Vagina (tissue), 2 donors: ENCODE measurements around the gene KPNA5. TPM values are rescaled to one million over a fixed set of nuclear protein-coding genes. Genes with fewer than 3 reads are reported as not detected.

ENCODE experiments used
- DNase-seq, 2 donors: peaks; one replicate each; pipeline ENCODE4 v3.0.0-alpha.2; 2017; ENCODE audit errors: extremely low spot score in 2 of 2
- H3K27ac ChIP-seq: fragments of 200-600 bp; sonication (generic); one replicate; pipeline ENCODE4 v1.5.1; 2019
- H3K27me3 ChIP-seq: fragments of 200-600 bp; sonication (generic); one replicate; pipeline ENCODE4 v1.5.1; 2019
- H3K36me3 ChIP-seq, 2 donors: fragments of 200-600 bp; sonication (generic); one replicate each; pipeline ENCODE4 v1.5.1; 2017 to 2019
- H3K4me1 ChIP-seq: fragments of 200-600 bp; sonication (generic); one replicate; pipeline ENCODE4 v1.5.1; 2019
- H3K4me3 ChIP-seq, 2 donors: fragments of 200-600 bp; sonication (generic); 1 replicate in 1 of 2; 2 replicates in 1 of 2; pipeline ENCODE4 v1.5.1; 2016 to 2019
- H3K9me3 ChIP-seq: fragments of 200-600 bp; sonication (generic); one replicate; pipeline ENCODE4 v1.5.1; 2019
- POLR2A ChIP-seq, 2 donors: fragments of 450-650 bp; IDR thresholded peaks; one replicate each; pipeline ENCODE4 v1.6.1; 2017; ENCODE audit warnings: antibody characterized with exemption in 2 of 2, mild to moderate bottlenecking in 2 of 2, moderate library complexity in 2 of 2
- POLR2AphosphoS5 ChIP-seq, 2 donors: sonication (generic); formaldehyde crosslinking; IDR thresholded peaks; one replicate each; pipeline ENCODE4 v1.9.0; 2017; ENCODE audit warnings: antibody characterized with exemption in 2 of 2, mild to moderate bottlenecking in 2 of 2, low read depth in 1 of 2; ENCODE audit not compliant: insufficient read depth in 1 of 2
- intact Hi-C: fragments of 100-400 bp; cut with DNase I; formaldehyde crosslinking; loops from one replicate; pipeline ENCODE4 v1.15.1; 2023
- total RNA-seq: library from RNA; depleted of rRNA; stranded (reverse); fragments of >200 nt; gene quantifications from one replicate; pipeline ENCODE4 v1.2.3, GENCODE V29; 2016
- TF ChIP-seq, protein P1 (sequence below), 3 experiments: fragments of 450-650 bp in 2 of 3; fragments of 200-600 bp in 1 of 3; sonication (generic) in 1 of 3; IDR thresholded peaks; one replicate each; pipeline ENCODE4 v1.5.1; 2017 to 2019; ENCODE audit warnings: antibody characterized with exemption in 3 of 3, mild to moderate bottlenecking in 2 of 3, moderate library complexity in 2 of 3

KPNA5 gene
- total RNA-seq, 1 donor from 2014 or later = 7.9 TPM

GRCh38 chr6:116762235-116762634, 81.2 kb downstream of the KPNA5 start:
- no peak for DNase-seq
- peaks cover 6% of the 10 kb centered on the region for H3K27me3 ChIP-seq
- H3K9me3 ChIP-seq = no peaks in the 10 kb centered on the region
- H3K4me1 ChIP-seq = peaks cover 16% of the 10 kb centered on the region
- no peak overlapping the region for H3K27ac ChIP-seq
- no peak overlapping the region for H3K4me3 ChIP-seq
- intact Hi-C loops = no loop called here
- TF ChIP-seq POLR2A (IDR thresholded peaks at IDR 0.05) = no peak
- no peak for TF ChIP-seq POLR2AphosphoS5 (IDR thresholded peaks at IDR 0.05; ENCODE audit: insufficient read depth in 1 of 2, low read depth in 1 of 2)
- TF ChIP-seq, protein P1, sequence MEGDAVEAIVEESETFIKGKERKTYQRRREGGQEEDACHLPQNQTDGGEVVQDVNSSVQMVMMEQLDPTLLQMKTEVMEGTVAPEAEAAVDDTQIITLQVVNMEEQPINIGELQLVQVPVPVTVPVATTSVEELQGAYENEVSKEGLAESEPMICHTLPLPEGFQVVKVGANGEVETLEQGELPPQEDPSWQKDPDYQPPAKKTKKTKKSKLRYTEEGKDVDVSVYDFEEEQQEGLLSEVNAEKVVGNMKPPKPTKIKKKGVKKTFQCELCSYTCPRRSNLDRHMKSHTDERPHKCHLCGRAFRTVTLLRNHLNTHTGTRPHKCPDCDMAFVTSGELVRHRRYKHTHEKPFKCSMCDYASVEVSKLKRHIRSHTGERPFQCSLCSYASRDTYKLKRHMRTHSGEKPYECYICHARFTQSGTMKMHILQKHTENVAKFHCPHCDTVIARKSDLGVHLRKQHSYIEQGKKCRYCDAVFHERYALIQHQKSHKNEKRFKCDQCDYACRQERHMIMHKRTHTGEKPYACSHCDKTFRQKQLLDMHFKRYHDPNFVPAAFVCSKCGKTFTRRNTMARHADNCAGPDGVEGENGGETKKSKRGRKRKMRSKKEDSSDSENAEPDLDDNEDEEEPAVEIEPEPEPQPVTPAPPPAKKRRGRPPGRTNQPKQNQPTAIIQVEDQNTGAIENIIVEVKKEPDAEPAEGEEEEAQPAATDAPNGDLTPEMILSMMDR (IDR thresholded peaks at IDR 0.05) = no peak
- H3K36me3 ChIP-seq = no peaks in the 10 kb centered on the region

GRCh38 chr6:116763048-116763447, 82.0 kb downstream of the KPNA5 start:
- no peak for DNase-seq
- peaks cover 6% of the 10 kb centered on the region for H3K27me3 ChIP-seq
- H3K4me1 ChIP-seq = peaks cover 16% of the 10 kb centered on the region
- no peak overlapping the region for H3K4me3 ChIP-seq
- no peaks in the 10 kb centered on the region for H3K9me3 ChIP-seq
- intact Hi-C loops = no loop called here
- H3K27ac ChIP-seq = no peak overlapping the region
- no peaks in the 10 kb centered on the region for H3K36me3 ChIP-seq
- TF ChIP-seq, protein P1 (IDR thresholded peaks at IDR 0.05) = no peak
- TF ChIP-seq POLR2A (IDR thresholded peaks at IDR 0.05) (no peak), POLR2AphosphoS5 (IDR thresholded peaks at IDR 0.05; ENCODE audit: insufficient read depth in 1 of 2, low read depth in 1 of 2) (no peak)

- peak overlapping the region; percentile 86 for H3K27ac ChIP-seq
- DNase-seq = no peak
- peak overlapping the region; percentile 64 to 75 for H3K4me3 ChIP-seq
- H3K36me3 ChIP-seq = no peaks in the 10 kb centered on the region
- H3K4me1 ChIP-seq = peaks cover 16% of the 10 kb centered on the region
- peaks cover 6% of the 10 kb centered on the region for H3K27me3 ChIP-seq
- TF ChIP-seq, protein P1 (IDR thresholded peaks at IDR 0.05) = no peak
- no peak for TF ChIP-seq POLR2AphosphoS5 (IDR thresholded peaks at IDR 0.05; ENCODE audit: insufficient read depth in 1 of 2, low read depth in 1 of 2)
- TF ChIP-seq POLR2A (IDR thresholded peaks at IDR 0.05) = no peak
- no peaks in the 10 kb centered on the region for H3K9me3 ChIP-seq
- intact Hi-C loops = no loop called here
These were observed 83.1 kb downstream of the KPNA5 start for GRCh38 chr6:116763906-116764628.

DNA sequence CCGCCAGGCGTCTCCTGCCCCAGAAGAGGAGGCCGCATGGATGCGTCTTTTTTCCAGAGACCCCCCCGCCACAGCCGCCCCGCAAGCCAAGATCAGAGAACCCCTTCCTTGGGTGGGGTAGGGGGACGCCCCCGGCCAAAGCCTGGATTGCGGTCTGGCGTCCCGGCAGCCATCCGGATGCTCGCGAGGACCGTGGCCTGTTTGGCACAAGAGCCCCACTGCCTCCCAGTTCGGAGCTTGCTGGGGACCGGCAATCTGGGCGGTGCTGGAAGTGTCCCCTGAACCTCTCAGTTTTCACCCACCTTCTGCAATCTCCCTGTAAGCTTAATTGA, 83.6 kb downstream of the KPNA5 start:
- no peak for DNase-seq
- peak overlapping the region; percentile 64 to 75 for H3K4me3 ChIP-seq

More for the DNA sequence above, 83.6 kb downstream of the KPNA5 start:
- H3K36me3 ChIP-seq = no peaks in the 10 kb centered on the region
- peak overlapping the region; percentile 86 for H3K27ac ChIP-seq
- intact Hi-C loops = no loop called here
- H3K27me3 ChIP-seq = peaks cover 6% of the 10 kb centered on the region
- H3K4me1 ChIP-seq = peaks cover 16% of the 10 kb centered on the region
- no peaks in the 10 kb centered on the region for H3K9me3 ChIP-seq
- no peak for TF ChIP-seq POLR2AphosphoS5 (IDR thresholded peaks at IDR 0.05; ENCODE audit: insufficient read depth in 1 of 2, low read depth in 1 of 2)
- no peak for TF ChIP-seq POLR2A (IDR thresholded peaks at IDR 0.05)
- TF ChIP-seq, protein P1 (IDR thresholded peaks at IDR 0.05) = no peak
